ENCODE measurements around the gene ANKLE1.
A peak's percentile ranks its signal among the peaks of the same experiment; 100 is the strongest.

ANKLE1 gene

GRCh38 chr19:17281391-17282304 is at the start of gene ANKLE1:
Gene ANKLE1, plus strand, starts transcription at chr19:17281901. Its CDS starts 20 bp downstream, at chr19:17281921.
- DNase-seq (ENCODE audit: low spot score), result no peak

- no peak for DNase-seq (ENCODE audit: low spot score)
These were observed 49.4 kb upstream of the ANKLE1 start for GRCh38 chr19:17232258-17232657.

DNA sequence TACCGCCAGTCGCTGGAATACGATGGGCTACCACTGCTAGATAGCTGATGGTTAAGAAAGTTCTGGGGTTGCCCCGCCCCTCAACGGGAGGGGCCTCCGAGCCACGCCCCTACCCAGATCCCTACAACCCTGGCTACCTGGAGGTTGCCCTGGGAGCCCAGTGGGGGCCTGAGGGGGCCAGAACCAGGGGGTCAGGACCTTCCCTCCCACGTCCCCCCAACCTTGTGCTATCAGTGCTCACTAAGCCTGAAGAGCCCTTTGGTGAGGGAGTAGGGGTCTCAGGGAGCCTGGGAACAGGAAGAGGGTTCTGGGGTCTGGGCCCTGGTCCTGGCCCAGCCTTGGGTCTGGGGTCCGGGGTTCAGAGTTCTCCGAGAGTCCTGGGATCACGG is 46.8 kb upstream of the ANKLE1 start:
- peak; percentile 59 for DNase-seq (ENCODE audit: low spot score)

- peak; percentile 75 for DNase-seq (ENCODE audit: low spot score)
These were observed 46.3 kb upstream of the ANKLE1 start for GRCh38 chr19:17235300-17235970.

DNA sequence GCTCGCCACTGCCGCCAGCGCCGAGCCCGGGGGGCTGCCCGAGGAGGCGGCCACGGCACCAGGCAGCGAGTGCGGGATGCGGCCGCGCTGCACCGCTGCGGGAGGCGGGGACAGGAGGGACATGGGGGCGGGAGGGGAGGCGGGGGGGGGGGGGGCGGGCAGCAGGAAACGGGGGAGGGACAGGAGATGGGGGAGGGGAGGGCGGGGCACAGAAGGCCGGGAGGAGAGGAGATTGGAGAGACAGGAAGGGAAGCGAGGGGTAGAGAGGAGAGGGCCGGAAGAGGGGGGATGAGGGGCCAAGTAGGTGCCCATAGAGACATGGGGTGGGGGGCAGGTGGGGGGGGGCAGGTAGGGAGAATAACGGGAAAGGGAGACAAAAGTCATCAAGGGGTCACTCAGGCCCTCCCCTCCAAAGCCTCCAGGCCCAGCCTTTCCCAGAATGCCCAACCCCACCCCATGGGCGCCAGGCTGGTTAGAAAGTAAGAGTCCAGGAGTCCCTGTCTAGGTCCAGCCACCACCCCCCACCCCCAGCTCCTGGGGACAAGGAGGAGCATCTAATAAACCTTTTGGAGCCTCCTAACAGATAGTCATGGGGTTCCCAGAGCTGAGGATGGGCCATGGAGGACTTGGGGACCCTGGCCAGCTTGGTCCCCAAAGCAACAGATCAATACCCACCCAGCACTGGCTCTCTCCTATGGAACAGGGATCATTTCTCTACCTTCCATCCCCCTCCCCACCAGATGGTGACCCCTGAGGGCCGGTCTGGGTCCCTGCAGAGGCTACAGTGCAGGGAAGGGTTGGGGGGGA is 45.5 kb upstream of the ANKLE1 start:
- peak; percentile 27 for DNase-seq (ENCODE audit: low spot score)

- no peak for DNase-seq (ENCODE audit: low spot score)
These were observed 44.7 kb upstream of the ANKLE1 start for GRCh38 chr19:17236811-17237543.

DNA sequence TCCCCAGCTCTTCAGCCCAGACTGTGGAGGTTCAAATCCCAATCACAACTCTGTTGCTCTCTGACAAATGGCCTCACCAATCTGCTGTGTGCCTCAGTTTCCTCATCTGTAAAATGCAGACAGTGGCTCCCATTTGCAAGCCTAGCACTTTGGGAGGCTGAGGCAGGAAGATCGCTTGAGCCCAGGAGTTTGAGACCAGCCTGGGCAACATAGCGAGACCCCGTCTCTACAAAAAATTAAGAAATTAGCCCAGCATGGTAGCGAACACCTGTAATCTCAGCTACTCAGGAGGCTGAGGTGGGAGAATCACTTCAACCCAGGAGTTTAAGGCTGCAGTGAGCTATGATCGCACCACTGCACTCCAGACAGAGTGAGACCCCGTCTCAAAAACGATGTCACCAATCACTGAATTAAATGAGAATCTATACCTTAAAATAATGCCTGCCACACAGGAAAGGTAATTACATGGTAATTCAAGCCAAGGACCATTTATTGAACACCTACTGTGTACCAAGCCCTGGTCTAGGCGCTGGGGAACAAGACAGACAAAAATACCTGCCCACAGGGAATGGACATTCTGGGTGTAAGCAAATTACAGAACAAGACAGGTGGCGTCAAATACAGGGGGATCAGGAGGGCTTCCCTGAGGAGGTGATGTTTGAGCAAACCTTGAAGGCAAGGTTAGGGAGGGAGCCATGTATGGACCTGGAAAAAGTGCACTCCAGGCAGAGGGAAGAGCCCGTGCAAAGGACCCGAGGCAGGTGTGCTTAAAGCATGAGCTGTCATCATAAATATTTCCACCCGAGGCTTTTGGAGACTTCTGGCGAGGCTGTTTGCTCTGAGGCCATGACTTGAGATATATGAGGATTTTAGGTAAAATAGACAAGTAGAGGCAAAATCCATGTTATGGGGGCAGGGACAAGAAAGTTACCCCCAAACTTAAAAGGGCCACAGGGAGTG is 43.7 kb upstream of the ANKLE1 start:
- DNase-seq (ENCODE audit: low spot score), result no peak

- no peak for DNase-seq (ENCODE audit: low spot score)
These were observed 41.5 kb upstream of the ANKLE1 start for GRCh38 chr19:17240062-17240752.

DNA sequence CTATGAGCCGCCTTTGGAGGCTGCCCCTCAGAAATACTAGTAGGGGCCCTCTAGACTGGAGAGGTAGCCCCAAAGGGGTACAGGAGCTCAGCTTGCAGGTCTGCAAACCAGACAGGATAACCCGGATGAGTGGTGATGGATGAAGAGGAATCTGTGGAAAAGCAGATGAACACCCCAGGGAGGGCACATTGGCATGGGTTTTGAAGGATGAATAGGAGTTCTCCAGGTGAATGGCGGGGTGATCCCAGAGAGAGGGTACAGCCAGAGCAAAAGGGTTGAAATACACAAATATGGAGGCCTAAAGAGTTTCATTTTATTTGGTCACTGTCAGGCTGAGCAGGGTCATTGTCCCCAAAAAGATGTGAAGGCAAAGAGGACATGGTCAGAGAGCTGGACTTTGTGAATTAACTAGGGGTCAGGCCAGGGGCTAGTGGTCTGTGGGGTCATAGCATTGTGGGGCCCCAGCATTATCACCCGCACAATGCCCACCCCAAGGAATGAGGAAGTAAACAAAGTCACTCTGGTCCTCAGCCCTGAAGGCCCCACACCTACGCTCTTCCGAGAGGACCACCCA is 40.8 kb upstream of the ANKLE1 start:
- DNase-seq (ENCODE audit: low spot score), result no peak

DNA sequence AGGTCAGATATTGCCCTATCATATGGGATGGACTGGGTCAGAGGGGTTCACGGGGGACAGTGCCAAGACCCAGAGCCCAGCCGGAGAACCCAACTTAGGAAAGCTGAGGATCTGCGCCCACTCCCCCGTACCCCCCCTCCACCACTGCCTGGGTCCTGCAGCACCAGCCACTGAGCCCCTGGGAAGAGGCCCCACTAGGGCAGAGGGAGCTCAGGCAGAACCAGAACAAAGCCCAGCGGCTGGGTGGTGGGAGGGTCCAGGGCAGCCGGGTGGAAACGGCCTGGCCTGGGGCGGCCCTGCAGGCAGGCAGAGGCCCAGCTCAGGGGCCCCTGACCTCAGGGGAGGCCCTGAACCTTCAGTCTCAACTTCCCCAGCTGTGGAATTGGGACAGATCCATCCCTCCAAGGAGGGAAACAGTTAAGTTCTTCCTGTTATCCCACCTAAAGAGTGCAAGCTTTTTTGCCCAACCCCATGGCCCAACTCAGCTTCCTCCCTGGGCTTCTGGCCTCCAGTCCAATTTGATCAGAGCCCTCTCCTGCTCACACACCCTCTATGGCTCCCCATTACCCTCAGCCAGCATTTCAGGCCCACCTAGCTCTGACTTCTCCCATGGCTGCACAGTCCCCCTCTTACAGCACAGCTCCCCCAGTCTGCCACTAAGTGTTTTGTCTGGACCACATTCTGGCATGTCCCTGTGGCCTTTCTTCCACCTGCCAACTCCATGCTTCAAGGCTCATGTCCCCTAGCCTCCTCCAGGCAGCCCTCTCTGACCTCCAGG is 39.1 kb upstream of the ANKLE1 start:
- DNase-seq (ENCODE audit: low spot score), result no peak

DNA sequence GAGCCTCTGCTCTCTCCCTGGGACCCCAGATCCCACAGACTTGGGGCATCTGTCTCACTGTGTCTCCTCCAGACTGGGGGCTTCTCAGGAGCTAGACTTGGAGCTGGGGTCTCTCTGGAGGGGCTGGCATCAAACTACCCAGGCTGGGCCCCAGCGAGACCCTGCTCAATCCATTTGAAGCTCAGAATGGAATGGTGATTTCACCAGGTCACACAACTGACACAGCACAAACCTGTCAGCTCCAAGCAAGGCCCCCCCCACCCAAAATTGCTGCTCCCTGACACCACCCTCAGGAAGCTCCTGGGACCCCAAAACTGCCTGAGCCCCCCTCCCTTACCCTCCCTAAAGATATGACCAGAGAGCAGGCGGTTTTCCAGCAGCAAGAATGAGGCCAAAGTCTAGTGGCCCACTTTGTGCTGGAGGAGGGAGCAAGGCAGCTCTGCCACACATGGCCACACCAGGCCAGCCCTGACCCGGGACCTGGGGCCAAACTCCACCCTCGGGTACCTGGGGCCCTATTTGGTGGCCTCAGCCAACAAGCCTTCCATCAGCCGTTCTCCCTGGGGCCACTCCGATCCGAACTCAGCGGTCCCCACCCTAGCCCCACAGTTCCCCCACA is 38.4 kb upstream of the ANKLE1 start:
- DNase-seq (ENCODE audit: low spot score), result no peak

GRCh38 chr19:17243830-17244617 is 37.7 kb upstream of the ANKLE1 start:
- DNase-seq (ENCODE audit: low spot score), result no peak

DNA sequence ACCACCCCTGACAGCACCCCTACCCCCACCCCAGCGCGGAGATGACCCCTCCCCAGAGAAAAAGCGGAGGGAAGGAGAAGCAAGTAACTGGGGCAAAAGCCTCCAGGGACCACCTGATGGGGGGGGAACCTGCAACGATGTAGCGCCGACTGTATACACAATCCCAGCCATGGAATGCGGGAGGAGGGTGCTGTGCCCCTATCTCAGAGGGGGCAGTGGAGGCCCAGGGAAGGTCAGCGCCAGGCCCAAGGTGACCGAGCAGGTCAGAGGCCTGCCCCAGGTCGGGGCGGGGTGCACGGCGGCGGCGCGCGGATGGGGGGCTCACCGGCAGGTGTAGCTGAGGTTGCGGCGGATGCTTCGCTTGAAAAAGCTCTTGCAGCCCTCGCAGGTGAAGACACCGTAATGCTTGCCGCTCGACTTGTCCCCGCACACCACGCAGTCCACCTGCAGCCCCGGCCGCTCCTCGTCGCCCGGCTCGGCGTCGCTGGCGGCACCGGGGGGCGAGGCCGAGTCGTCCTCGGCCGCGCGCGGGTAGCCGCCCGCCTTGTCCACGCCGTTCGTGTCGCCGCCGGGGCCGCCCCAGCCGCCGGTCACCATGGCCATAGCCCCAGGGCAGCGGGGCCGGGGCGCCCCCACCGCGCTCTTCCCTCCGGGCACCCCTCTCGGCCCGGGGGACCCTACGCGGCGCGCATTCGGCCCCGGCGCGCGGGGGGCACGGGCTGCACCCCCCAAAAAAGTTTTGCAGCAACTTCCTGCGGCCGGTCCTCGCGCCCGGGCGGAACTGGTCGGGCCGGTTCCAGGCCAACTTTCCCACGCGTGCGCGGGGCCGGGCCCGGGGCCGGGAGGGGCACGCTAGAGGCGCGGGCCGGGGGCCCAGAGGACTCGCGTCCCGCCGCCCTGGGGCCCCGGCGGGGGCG is 36.8 kb upstream of the ANKLE1 start:
- no peak for DNase-seq (ENCODE audit: low spot score)

- DNase-seq (ENCODE audit: low spot score), result no peak
These were observed 36.1 kb upstream of the ANKLE1 start, which contains the start of gene NR2F6 for GRCh38 chr19:17245535-17245984. Gene NR2F6, minus strand, starts transcription at chr19:17245919. Its CDS starts 699 bp downstream, at chr19:17245220.

DNA sequence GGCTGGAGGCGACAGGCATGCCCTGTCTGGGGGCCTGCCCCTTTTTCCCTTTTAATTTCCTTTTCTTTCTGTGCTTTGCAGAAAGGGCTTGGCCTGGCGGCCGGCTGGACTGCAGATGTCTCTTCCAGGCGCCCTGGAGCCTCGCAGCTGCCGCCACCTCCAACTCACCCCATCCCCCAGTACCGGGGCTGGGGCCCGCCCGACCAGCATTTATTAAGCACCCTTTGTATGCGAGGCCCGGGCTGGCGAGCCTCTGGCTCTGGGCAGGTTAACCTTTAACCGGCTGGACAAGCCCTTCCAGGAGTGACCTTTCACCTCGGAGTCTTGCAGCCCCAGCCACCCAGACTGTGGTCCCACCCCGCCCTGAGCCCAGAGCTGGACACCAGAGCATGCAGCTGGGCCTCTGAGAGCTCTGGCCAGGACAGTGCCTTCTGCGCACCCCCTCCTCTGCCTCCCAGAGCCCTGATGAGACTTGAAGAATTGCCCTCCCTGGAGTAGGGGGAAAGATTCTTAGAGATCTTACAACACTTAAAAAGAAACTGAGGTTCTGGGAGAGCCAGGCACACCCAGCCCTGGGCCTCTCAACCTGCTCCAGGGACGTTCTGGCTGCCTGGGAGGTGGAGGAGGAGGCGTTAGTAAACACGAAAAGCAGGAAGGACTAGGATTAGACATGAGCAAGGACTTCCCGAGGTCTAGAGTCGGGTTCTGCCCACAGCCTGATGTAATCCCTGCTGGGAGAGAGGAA is 34.8 kb upstream of the ANKLE1 start:
- DNase-seq (ENCODE audit: low spot score), result no peak
